H1 (cell line): ENCODE measurements around the gene SLC37A2. TPM values are rescaled to one million over a fixed set of nuclear protein-coding genes. Genes with fewer than 3 reads are reported as not detected.

Experiments
- CTCF ChIA-PET: fragments of 300-600 bp; sonication (Branson Sonifier 250); formaldehyde crosslinking; loops from one replicate; lab custom pipeline; 2021; ENCODE audit not compliant: partially characterized antibody; lab: Charles Lee
- POLR2A ChIA-PET: fragments of 300-600 bp; sonication (Branson Sonifier 250); formaldehyde crosslinking; loops from one replicate; lab custom pipeline; 2021; ENCODE audit warnings: inconsistent platforms; ENCODE audit not compliant: partially characterized antibody; lab: Charles Lee
- DNase-seq, 2 experiments: peaks; one replicate each; pipeline versions ENCODE4 v3.0.0 to v3.0.0-alpha.2; 2010 to 2022; ENCODE audit warnings: low spot score in 2 of 2, low read depth in 1 of 2, mixed read lengths in 1 of 2
- FAIRE-seq: peaks from 2 replicates; lab custom pipeline; 2011; peaks lifted over from hg19 to GRCh38; lab: Jason Lieb, UNC
- H2AFZ ChIP-seq: 2 replicates; pipeline ENCODE4 v1.8.1; 2012; ENCODE audit warnings: low read length, inconsistent platforms
- H2AK5ac ChIP-seq: 2 replicates; pipeline ENCODE4 v1.6.1; 2013; ENCODE audit warnings: low read depth, low read length
- H2BK120ac ChIP-seq: replicated peaks from 2 replicates; pipeline ENCODE3; 2013; ENCODE audit warnings: low read depth, low read length, inconsistent platforms
- H2BK12ac ChIP-seq: 2 replicates; pipeline ENCODE4 v1.6.1; 2013; ENCODE audit warnings: low read depth, low read length
- H2BK15ac ChIP-seq: 2 replicates; pipeline ENCODE4 v1.6.1; 2013; ENCODE audit warnings: low read length
- H2BK20ac ChIP-seq: 2 replicates; pipeline ENCODE4 v1.6.1; 2013; ENCODE audit warnings: low read length
- H2BK5ac ChIP-seq: 2 replicates; pipeline ENCODE4 v1.6.1; 2013; ENCODE audit warnings: low read depth, low read length
- H3K14ac ChIP-seq: 2 replicates; pipeline ENCODE4 v1.6.1; 2013; ENCODE audit warnings: inconsistent platforms; ENCODE audit not compliant: insufficient read length
- H3K18ac ChIP-seq: 2 replicates; pipeline ENCODE4 v1.6.1; 2013; ENCODE audit warnings: low read length; ENCODE audit errors: extremely low read depth
- H3K23ac ChIP-seq: 2 replicates; pipeline ENCODE4 v1.6.1; 2013; ENCODE audit warnings: inconsistent platforms; ENCODE audit not compliant: insufficient read length
- H3K23me2 ChIP-seq: 2 replicates; pipeline ENCODE4 v1.6.1; 2013; ENCODE audit warnings: low read depth, low read length
- H3K27ac ChIP-seq: 2 replicates; pipeline ENCODE4 v1.6.1; 2011; ENCODE audit warnings: low read depth, low read length, inconsistent platforms
- H3K27me3 ChIP-seq, 4 experiments: replicated peaks in 1 of 4; 1 replicate in 1 of 4; 2 replicates in 3 of 4; pipeline versions ENCODE4 v1.6.1 to v1.8.1; 2011 to 2013; ENCODE audit warnings: low read length in 3 of 4, mild to moderate bottlenecking in 3 of 4, inconsistent platforms in 2 of 4, mixed read lengths in 2 of 4, moderate library complexity in 1 of 4; ENCODE audit not compliant: control insufficient read depth in 3 of 4, insufficient read depth in 3 of 4; ENCODE audit errors: extremely low read depth in 1 of 4
- H3K36me3 ChIP-seq, 4 experiments: 2 replicates each; pipeline versions ENCODE4 v1.6.1 to v1.8.1; 2011 to 2013; ENCODE audit warnings: mild to moderate bottlenecking in 4 of 4, low read length in 3 of 4, moderate library complexity in 2 of 4, control low read depth in 1 of 4, inconsistent platforms in 1 of 4; ENCODE audit not compliant: insufficient read depth in 4 of 4, control insufficient read depth in 2 of 4
- H3K4ac ChIP-seq: replicated peaks from 2 replicates; pipeline ENCODE3; 2013; ENCODE audit warnings: low read length, low read depth, mixed read lengths, inconsistent platforms; ENCODE audit not compliant: insufficient read length
- H3K4me1 ChIP-seq, 4 experiments: replicated peaks in 1 of 4; 1 replicate in 1 of 4; 2 replicates in 3 of 4; pipeline versions ENCODE4 v1.6.1 to v1.8.1; 2011 to 2013; ENCODE audit warnings: low read length in 3 of 4, inconsistent platforms in 2 of 4, mixed read lengths in 1 of 4; ENCODE audit not compliant: insufficient read depth in 4 of 4, control insufficient read depth in 3 of 4
- H3K4me2 ChIP-seq, 2 experiments: 2 replicates each; pipeline versions ENCODE4 v1.6.1 to v1.8.1; 2011 to 2013; ENCODE audit warnings: low read depth in 2 of 2, low read length in 2 of 2, control low read depth in 1 of 2, inconsistent platforms in 1 of 2, mild to moderate bottlenecking in 1 of 2; ENCODE audit not compliant: insufficient read depth in 1 of 2
- H3K4me3 ChIP-seq, 4 experiments: fragments of 200-600, 300-600 bp in 1 of 4; sonication (generic), shearing (Covaris generic), sonication (Bioruptor Twin) in 1 of 4; 2 replicates each; pipeline versions ENCODE4 v1.5.1 to v1.8.1; 2011 to 2016; ENCODE audit warnings: low read length in 4 of 4, low read depth in 3 of 4, control low read depth in 2 of 4, inconsistent platforms in 2 of 4, mild to moderate bottlenecking in 2 of 4, mixed read lengths in 1 of 4, moderate library complexity in 1 of 4; ENCODE audit not compliant: insufficient read depth in 2 of 4; ENCODE audit errors: extremely low read depth in 1 of 4
- H3K56ac ChIP-seq: replicated peaks from 2 replicates; pipeline ENCODE3; 2013; ENCODE audit warnings: low read depth, mild to moderate bottlenecking, mixed read lengths, low read length, inconsistent platforms; ENCODE audit not compliant: insufficient read length
- H3K79me1 ChIP-seq: 2 replicates; pipeline ENCODE4 v1.6.1; 2013; ENCODE audit warnings: low read depth, low read length, control low read depth
- H3K79me2 ChIP-seq, 2 experiments: 2 replicates each; pipeline versions ENCODE4 v1.6.1 to v1.8.1; 2012 to 2013; ENCODE audit warnings: low read length in 2 of 2, mild to moderate bottlenecking in 2 of 2, inconsistent platforms in 1 of 2; ENCODE audit not compliant: insufficient read depth in 2 of 2, control insufficient read depth in 1 of 2
- H3K9ac ChIP-seq, 4 experiments: replicated peaks in 1 of 4; 1 replicate in 1 of 4; 2 replicates in 3 of 4; pipeline versions ENCODE4 v1.6.1 to v1.8.1; 2011 to 2013; ENCODE audit warnings: low read depth in 3 of 4, low read length in 3 of 4, control low read depth in 2 of 4, mild to moderate bottlenecking in 2 of 4, moderate library complexity in 2 of 4, inconsistent platforms in 1 of 4; ENCODE audit errors: extremely low read depth in 1 of 4
- H3K9me3 ChIP-seq, 2 experiments: 2 replicates each; pipeline versions ENCODE4 v1.6.1 to v1.8.1; 2012 to 2013; ENCODE audit warnings: mild to moderate bottlenecking in 2 of 2, moderate library complexity in 2 of 2, control low read depth in 1 of 2, inconsistent platforms in 1 of 2, low read depth in 1 of 2, low read length in 1 of 2, mixed read lengths in 1 of 2; ENCODE audit not compliant: insufficient read depth in 2 of 2
- H4K20me1 ChIP-seq, 2 experiments: replicated peaks in 1 of 2; 2 replicates each; pipeline versions ENCODE3 to v1.8.1; 2011 to 2013; ENCODE audit warnings: inconsistent platforms in 2 of 2, low read length in 2 of 2, mild to moderate bottlenecking in 1 of 2; ENCODE audit not compliant: insufficient read depth in 2 of 2, control insufficient read depth in 1 of 2
- H4K5ac ChIP-seq: 2 replicates; pipeline ENCODE4 v1.6.1; 2013; ENCODE audit warnings: low read length, low read depth, mixed read lengths, inconsistent platforms; ENCODE audit not compliant: insufficient read length
- H4K8ac ChIP-seq: 2 replicates; pipeline ENCODE4 v1.8.0; 2013; ENCODE audit warnings: mild to moderate bottlenecking, moderate library complexity, low read length, inconsistent platforms; ENCODE audit not compliant: insufficient read depth; ENCODE audit errors: extremely low read depth
- H4K91ac ChIP-seq: replicated peaks from 2 replicates; pipeline ENCODE3; 2013; ENCODE audit warnings: low read length, mixed read lengths, inconsistent platforms; ENCODE audit not compliant: insufficient read length
- ASH2L ChIP-seq: fragments of 200-600, 300-600 bp; sonication (generic); IDR thresholded peaks from one replicate; pipeline ENCODE4 v1.7.1; 2017; ENCODE audit warnings: low read length
- EP300 ChIP-seq, 2 experiments: IDR thresholded peaks; 1 replicate in 1 of 2; 2 replicates in 1 of 2; pipeline ENCODE4 v1.6.1; 2011 to 2012; ENCODE audit warnings: low read depth in 2 of 2, low read length in 2 of 2, mild to moderate bottlenecking in 2 of 2, borderline replicate concordance in 1 of 2, inconsistent platforms in 1 of 2, moderate library complexity in 1 of 2
- MAX ChIP-seq: IDR thresholded peaks from 2 replicates; pipeline ENCODE4 v1.6.1; 2012; ENCODE audit warnings: inconsistent platforms
- POU5F1 ChIP-seq: IDR thresholded peaks from 2 replicates; pipeline ENCODE4 v1.6.1; 2011; ENCODE audit warnings: low read depth, mild to moderate bottlenecking, low read length, moderate library complexity
- RBBP5 ChIP-seq: IDR thresholded peaks from 2 replicates; pipeline ENCODE4 v1.7.1; 2012; ENCODE audit warnings: low read depth, mild to moderate bottlenecking, inconsistent platforms, low read length, moderate library complexity, borderline replicate concordance
- TCF12 ChIP-seq: IDR thresholded peaks from 2 replicates; pipeline ENCODE4 v1.6.1; 2011; ENCODE audit warnings: low read depth, mild to moderate bottlenecking, low read length
- YY1 ChIP-seq: IDR thresholded peaks from 2 replicates; pipeline ENCODE4 v1.6.1; 2011; ENCODE audit warnings: low read depth, mild to moderate bottlenecking, low read length
- WGBS, 2 experiments: shearing (Covaris generic) in 1 of 2; methylation state at CpG; one replicate each; pipeline versions ENCODE4 v1.1.6 to v1.1.7; 2013 to 2015; ENCODE audit warnings: low lambda C conversion rate in 2 of 2, mixed read lengths in 2 of 2, inconsistent platforms in 1 of 2, low coverage in 1 of 2, missing lambda C conversion rate in 1 of 2; ENCODE audit not compliant: insufficient replicate concordance in 2 of 2, insufficient coverage in 1 of 2, insufficient read length in 1 of 2; ENCODE audit errors: extremely low coverage in 1 of 2, missing lambda C conversion rate in 1 of 2; 5-methylcytosine and 5-hydroxymethylcytosine counted together
- polyA plus RNA-seq, 7 experiments: library from polyadenylated mRNA; depleted of rRNA in 3 of 7; stranded (reverse) in 5 of 7; unstranded in 2 of 7; fragments of >200 nt in 5 of 7; fragments of 200-250 nt in 2 of 7; gene quantifications; 1 replicate in 5 of 7; 2 replicates in 1 of 7; 4 replicates in 1 of 7; pipeline versions ENCODE4 v1.2.1 to v1.2.3, GENCODE V29; 2011 to 2013; ENCODE audit warnings: missing spikeins in 2 of 7, mixed read lengths in 2 of 7
- total RNA-seq: library from RNA; stranded (reverse); fragmentation: NEBNext Ultra II Directional; extraction: Animal tissue kit (Norgen Biotek cat#: 25700); gene quantifications from 2 replicates; pipeline ENCODE4 v1.2.1, GENCODE V29; 2021

Gene SLC37A2
- total and polyA plus RNA-seq, 2 of the 8 experiments (the other 6 are each of a cell fraction or from before 2014, with no cell fraction given) = 1.3 to 1.9 TPM

GRCh38 chr11:125074511-125075241 is 11.6 kb downstream of the SLC37A2 start:
- POLR2A ChIA-PET = interaction anchor here (1.3 kb wide), 1 partner anchor 9 kb away, joined by 4 read pairs; no protein-coding TSS in a partner anchor
- FAIRE-seq = no peak
- TF ChIP-seq ASH2L (no peak), YY1 (no peak), MAX (no peak), POU5F1 (no peak), EP300 (IDR thresholded peaks at IDR 0.05; ENCODE audit: borderline replicate concordance in 1 of 2, low read depth in 2 of 2, low read length in 2 of 2) (no peak), TCF12 (no peak), RBBP5 (no peak)

More at GRCh38 chr11:125074511-125075241, 11.6 kb downstream of the SLC37A2 start:
- no peak overlapping the region for H2AFZ ChIP-seq
- no peak overlapping the region for H3K14ac ChIP-seq
- H4K8ac ChIP-seq = no peak overlapping the region
- no peak overlapping the region for H3K18ac ChIP-seq
- peaks cover 0 to 5% (median 0%) of the 10 kb centered on the region in 4 experiments; a peak in 2 of 7 replicates for H3K4me1 ChIP-seq
- no peak overlapping the region for H2BK15ac ChIP-seq
- H4K91ac ChIP-seq = no peak overlapping the region
- DNase-seq = no peak
- no peaks in the 10 kb centered on the region for H3K36me3 ChIP-seq
- H2BK120ac ChIP-seq = no peak overlapping the region
- no peaks in the 10 kb centered on the region; the same call in 1 of the 2 replicates for H3K79me1 ChIP-seq
- no peak overlapping the region for H3K56ac ChIP-seq
- H2BK12ac ChIP-seq = no peak overlapping the region
- no peaks in the 10 kb centered on the region for H3K9me3 ChIP-seq
- no peak overlapping the region for H2BK5ac ChIP-seq
- H3K79me2 ChIP-seq = no peaks in the 10 kb centered on the region
- CTCF ChIA-PET = interaction anchor here (0.6 to 29.4 kb wide), 10 partner anchors 10 to 331 kb away, joined by 3 to 486 read pairs (median 4); no protein-coding TSS in a partner anchor
- H3K9ac ChIP-seq = no peak overlapping the region
- no peak overlapping the region for H3K4me2 ChIP-seq
- H3K4me3 ChIP-seq = no peak overlapping the region
- H3K4ac ChIP-seq = no peak overlapping the region
- no peaks in the 10 kb centered on the region; a peak in 1 of 7 replicates for H3K27me3 ChIP-seq
- H2BK20ac ChIP-seq = no peak overlapping the region
- no peak overlapping the region for H3K23ac ChIP-seq
- no peak overlapping the region for H2AK5ac ChIP-seq
- no peak overlapping the region for H3K27ac ChIP-seq
- H4K5ac ChIP-seq = no peak overlapping the region
- 93% methylated on average over 10 of the region's 11 CpGs; no CpG with 5 or more reads in 1 of the 2 experiments for WGBS, 2 experiments
- H3K23me2 ChIP-seq = no peaks in the 10 kb centered on the region
- no peaks in the 10 kb centered on the region for H4K20me1 ChIP-seq
